HepG2 (cell line): ENCODE data around the gene ARHGAP29. TPM values are rescaled to one million over a fixed set of nuclear protein-coding genes. Genes with fewer than 3 reads are reported as not detected.

Experiments used
- AHR ChIP-seq: IDR thresholded peaks from 2 replicates; pipeline ENCODE4 v1.6.1; 2018; ENCODE audit warnings: missing genetic modification reagents, missing compliant biosample characterization
- FOXO1 ChIP-seq: sonication (generic); formaldehyde crosslinking; IDR thresholded peaks from 2 replicates; pipeline ENCODE4 v1.4.0; 2020; ENCODE audit warnings: missing genetic modification reagents
- HOXA7 ChIP-seq: sonication (generic); formaldehyde crosslinking; IDR thresholded peaks from 2 replicates; pipeline ENCODE4 v1.8.1; 2022; ENCODE audit warnings: mild to moderate bottlenecking, missing genetic modification reagents, moderate library complexity
- MAF1 ChIP-seq: sonication (generic); formaldehyde crosslinking; IDR thresholded peaks from 2 replicates; pipeline ENCODE4 v1.5.0; 2020; ENCODE audit warnings: missing genetic modification reagents, borderline replicate concordance
- MAZ ChIP-seq, 2 experiments: sonication (generic) in 1 of 2; formaldehyde crosslinking in 1 of 2; IDR thresholded peaks; 2 replicates each; pipeline versions ENCODE4 v1.5.0 to v1.6.1; 2012 to 2020; ENCODE audit warnings: low read depth in 2 of 2, mild to moderate bottlenecking in 2 of 2, borderline replicate concordance in 1 of 2, improper control_type of control experiment in 1 of 2, low read length in 1 of 2, missing genetic modification reagents in 1 of 2, moderate library complexity in 1 of 2
- SALL1 ChIP-seq: sonication (generic); formaldehyde crosslinking; IDR thresholded peaks from 2 replicates; pipeline ENCODE4 v1.8.0; 2022; ENCODE audit warnings: mild to moderate bottlenecking, missing genetic modification reagents
- TBX2 ChIP-seq: sonication (generic); formaldehyde crosslinking; IDR thresholded peaks from 2 replicates; pipeline ENCODE4 v1.5.0; 2020; ENCODE audit warnings: missing genetic modification reagents, mild to moderate bottlenecking, borderline replicate concordance
- ZFP36 ChIP-seq: fragments of 150-350 bp; IDR thresholded peaks from 2 replicates; pipeline ENCODE4 v1.6.1; 2018; ENCODE audit warnings: borderline replicate concordance, low read length, low read depth; ENCODE audit not compliant: partially characterized antibody
- ZMYM3 ChIP-seq: sonication (generic); formaldehyde crosslinking; IDR thresholded peaks from 2 replicates; pipeline ENCODE4 v1.5.1; 2020; ENCODE audit warnings: mild to moderate bottlenecking, missing genetic modification reagents
- ZNF33A ChIP-seq: sonication (generic); formaldehyde crosslinking; IDR thresholded peaks from 2 replicates; pipeline ENCODE4 v1.5.1; 2020; ENCODE audit warnings: missing genetic modification reagents, mild to moderate bottlenecking, moderate library complexity, borderline replicate concordance
- ZNF432 ChIP-seq: sonication (generic); formaldehyde crosslinking; IDR thresholded peaks from 2 replicates; pipeline ENCODE4 v1.5.0; 2020; ENCODE audit warnings: missing genetic modification reagents, mild to moderate bottlenecking, borderline replicate concordance
- ZNF7 ChIP-seq: IDR thresholded peaks from 2 replicates; pipeline ENCODE4 v1.6.1; 2016; ENCODE audit warnings: missing biosample characterization, missing genetic modification reagents
- polyA plus RNA-seq, 8 experiments: library from polyadenylated mRNA; depleted of rRNA in 3 of 8; stranded (reverse) in 7 of 8; unstranded in 1 of 8; fragments of >200 nt; fragmentation: Illumina TruSeq in 4 of 8; extraction: Trizol in 4 of 8; gene quantifications; 2 replicates each; pipeline versions ENCODE4 v1.2.1 to v1.2.3, GENCODE V29; 2011 to 2016; ENCODE audit warnings: low read depth in 4 of 8, missing spikeins in 1 of 8, mixed read lengths in 1 of 8; ENCODE audit not compliant: insufficient read depth in 1 of 8
- total RNA-seq, 5 experiments: library from RNA; depleted of rRNA; stranded (reverse); fragments of >200 nt; fragmentation: Illumina TruSeq; extraction: Trizol; gene quantifications; 2 replicates each; pipeline ENCODE4 v1.2.3, GENCODE V29; 2016; ENCODE audit warnings: low read depth in 1 of 5
- TF ChIP-seq, protein P1 (sequence below), 2 experiments: sonication (generic) in 1 of 2; formaldehyde crosslinking in 1 of 2; IDR thresholded peaks; 2 replicates each; pipeline versions ENCODE4 v1.6.1 to v1.9.0; 2014 to 2022; ENCODE audit warnings: antibody characterized with exemption in 1 of 2, borderline replicate concordance in 1 of 2, inconsistent platforms in 1 of 2, low read depth in 1 of 2, missing genetic modification reagents in 1 of 2
- TF ChIP-seq, protein P2 (sequence below): sonication (generic); formaldehyde crosslinking; IDR thresholded peaks from 2 replicates; pipeline ENCODE4 v1.5.0; 2020; ENCODE audit warnings: missing genetic modification reagents, mild to moderate bottlenecking, borderline replicate concordance
- TF ChIP-seq, protein P3 (sequence below): sonication (generic); formaldehyde crosslinking; IDR thresholded peaks from 2 replicates; pipeline ENCODE4 v1.4.0; 2020; ENCODE audit warnings: missing genetic modification reagents, borderline replicate concordance
- TF ChIP-seq, protein P4 (sequence below): sonication (generic); formaldehyde crosslinking; IDR thresholded peaks from 2 replicates; pipeline ENCODE4 v1.8.0; 2022; ENCODE audit warnings: missing genetic modification reagents, mild to moderate bottlenecking, borderline replicate concordance
- TF ChIP-seq, protein P5 (sequence below): IDR thresholded peaks from 2 replicates; pipeline ENCODE4 v1.6.1; 2016; ENCODE audit warnings: missing genetic modification reagents, missing compliant biosample characterization

The ARHGAP29 gene
- total and polyA plus RNA-seq, 2 of the 13 experiments (the other 11 are each of a cell fraction or from before 2014, with no cell fraction given), result 12.8 to 18.3 TPM

DNA sequence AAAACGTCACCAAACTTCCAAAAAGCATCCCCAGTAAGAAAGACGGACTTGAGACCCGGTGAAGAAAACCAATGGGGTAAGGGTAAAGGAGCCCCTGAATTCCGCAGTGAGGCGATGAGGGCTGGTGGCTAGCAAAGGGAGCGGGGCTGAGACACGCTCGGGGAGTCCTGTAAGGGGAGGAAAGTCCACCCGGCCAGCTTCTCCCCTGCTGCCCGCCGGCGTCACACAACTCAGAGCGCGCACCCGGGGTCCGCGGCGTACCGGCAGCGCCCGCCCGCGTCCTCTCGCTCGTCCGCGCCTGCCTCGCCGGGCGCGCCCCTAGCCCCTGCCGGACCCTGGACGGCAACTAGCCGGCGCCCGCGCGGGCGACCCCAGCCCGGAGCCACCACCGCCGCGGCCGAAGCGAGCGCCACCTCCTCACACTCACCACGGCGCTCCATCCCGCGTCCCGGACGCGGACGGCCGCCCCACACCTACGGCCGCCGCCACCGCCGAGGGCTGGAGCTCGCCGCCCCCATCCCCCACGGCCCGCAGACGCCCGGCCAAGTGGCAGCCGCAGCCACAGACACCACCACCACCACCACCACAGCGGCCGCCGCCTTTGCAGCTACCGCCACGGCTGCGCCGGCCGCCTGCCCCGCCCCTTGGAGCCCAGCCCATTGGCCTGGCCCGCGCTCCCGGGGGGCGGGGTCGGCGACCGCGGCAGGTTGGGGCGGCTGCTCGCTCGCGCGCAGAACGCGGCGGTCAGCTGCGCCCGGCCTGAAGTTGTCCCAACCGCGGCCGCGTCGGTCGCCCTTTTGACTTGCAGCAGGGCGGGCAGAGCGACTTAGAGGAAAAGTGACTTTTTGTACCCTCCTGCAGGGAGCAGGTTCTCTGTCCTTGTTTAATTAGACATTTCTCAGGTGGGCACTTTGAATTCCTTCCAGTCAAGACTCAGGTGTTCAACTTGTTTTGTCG lies 10.0 kb upstream of the ARHGAP29 start (continued):
- TF ChIP-seq MAZ (IDR thresholded peaks at IDR 0.05; ENCODE audit: borderline replicate concordance, low read depth, low read length) (peak; percentile 50), MAZ (CRISPR knock-in tag; IDR thresholded peaks at IDR 0.05; ENCODE audit: low read depth) (peak; percentile 71), ZNF7 (CRISPR knock-in tag) (no peak), ZMYM3 (CRISPR knock-in tag) (no peak), HOXA7 (CRISPR knock-in tag) (no peak), MAF1 (CRISPR knock-in tag) (no peak), ZNF432 (CRISPR knock-in tag) (no peak), FOXO1 (no peak), ZFP36 (no peak), AHR (CRISPR knock-in tag) (no peak), TBX2 (no peak; the same call in 1 of the 2 replicates), SALL1 (CRISPR knock-in tag) (peak; percentile 62), ZNF33A (no peak)
- TF ChIP-seq, protein P1, sequence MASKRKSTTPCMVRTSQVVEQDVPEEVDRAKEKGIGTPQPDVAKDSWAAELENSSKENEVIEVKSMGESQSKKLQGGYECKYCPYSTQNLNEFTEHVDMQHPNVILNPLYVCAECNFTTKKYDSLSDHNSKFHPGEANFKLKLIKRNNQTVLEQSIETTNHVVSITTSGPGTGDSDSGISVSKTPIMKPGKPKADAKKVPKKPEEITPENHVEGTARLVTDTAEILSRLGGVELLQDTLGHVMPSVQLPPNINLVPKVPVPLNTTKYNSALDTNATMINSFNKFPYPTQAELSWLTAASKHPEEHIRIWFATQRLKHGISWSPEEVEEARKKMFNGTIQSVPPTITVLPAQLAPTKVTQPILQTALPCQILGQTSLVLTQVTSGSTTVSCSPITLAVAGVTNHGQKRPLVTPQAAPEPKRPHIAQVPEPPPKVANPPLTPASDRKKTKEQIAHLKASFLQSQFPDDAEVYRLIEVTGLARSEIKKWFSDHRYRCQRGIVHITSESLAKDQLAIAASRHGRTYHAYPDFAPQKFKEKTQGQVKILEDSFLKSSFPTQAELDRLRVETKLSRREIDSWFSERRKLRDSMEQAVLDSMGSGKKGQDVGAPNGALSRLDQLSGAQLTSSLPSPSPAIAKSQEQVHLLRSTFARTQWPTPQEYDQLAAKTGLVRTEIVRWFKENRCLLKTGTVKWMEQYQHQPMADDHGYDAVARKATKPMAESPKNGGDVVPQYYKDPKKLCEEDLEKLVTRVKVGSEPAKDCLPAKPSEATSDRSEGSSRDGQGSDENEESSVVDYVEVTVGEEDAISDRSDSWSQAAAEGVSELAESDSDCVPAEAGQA (IDR thresholded peaks at IDR 0.05; ENCODE audit: low read depth), result no peak
- TF ChIP-seq, protein P1 (CRISPR knock-in tag; IDR thresholded peaks at IDR 0.05; ENCODE audit: borderline replicate concordance), result 0 out of 2 replicates have a peak, but pooled peaks have one; percentile 55
- TF ChIP-seq, protein P2, sequence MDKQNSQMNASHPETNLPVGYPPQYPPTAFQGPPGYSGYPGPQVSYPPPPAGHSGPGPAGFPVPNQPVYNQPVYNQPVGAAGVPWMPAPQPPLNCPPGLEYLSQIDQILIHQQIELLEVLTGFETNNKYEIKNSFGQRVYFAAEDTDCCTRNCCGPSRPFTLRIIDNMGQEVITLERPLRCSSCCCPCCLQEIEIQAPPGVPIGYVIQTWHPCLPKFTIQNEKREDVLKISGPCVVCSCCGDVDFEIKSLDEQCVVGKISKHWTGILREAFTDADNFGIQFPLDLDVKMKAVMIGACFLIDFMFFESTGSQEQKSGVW (CRISPR knock-in tag), result no peak
- TF ChIP-seq, protein P3, sequence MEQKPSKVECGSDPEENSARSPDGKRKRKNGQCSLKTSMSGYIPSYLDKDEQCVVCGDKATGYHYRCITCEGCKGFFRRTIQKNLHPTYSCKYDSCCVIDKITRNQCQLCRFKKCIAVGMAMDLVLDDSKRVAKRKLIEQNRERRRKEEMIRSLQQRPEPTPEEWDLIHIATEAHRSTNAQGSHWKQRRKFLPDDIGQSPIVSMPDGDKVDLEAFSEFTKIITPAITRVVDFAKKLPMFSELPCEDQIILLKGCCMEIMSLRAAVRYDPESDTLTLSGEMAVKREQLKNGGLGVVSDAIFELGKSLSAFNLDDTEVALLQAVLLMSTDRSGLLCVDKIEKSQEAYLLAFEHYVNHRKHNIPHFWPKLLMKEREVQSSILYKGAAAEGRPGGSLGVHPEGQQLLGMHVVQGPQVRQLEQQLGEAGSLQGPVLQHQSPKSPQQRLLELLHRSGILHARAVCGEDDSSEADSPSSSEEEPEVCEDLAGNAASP (CRISPR knock-in tag), result no peak
- TF ChIP-seq, protein P4, sequence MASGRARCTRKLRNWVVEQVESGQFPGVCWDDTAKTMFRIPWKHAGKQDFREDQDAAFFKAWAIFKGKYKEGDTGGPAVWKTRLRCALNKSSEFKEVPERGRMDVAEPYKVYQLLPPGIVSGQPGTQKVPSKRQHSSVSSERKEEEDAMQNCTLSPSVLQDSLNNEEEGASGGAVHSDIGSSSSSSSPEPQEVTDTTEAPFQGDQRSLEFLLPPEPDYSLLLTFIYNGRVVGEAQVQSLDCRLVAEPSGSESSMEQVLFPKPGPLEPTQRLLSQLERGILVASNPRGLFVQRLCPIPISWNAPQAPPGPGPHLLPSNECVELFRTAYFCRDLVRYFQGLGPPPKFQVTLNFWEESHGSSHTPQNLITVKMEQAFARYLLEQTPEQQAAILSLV, result 0 out of 2 replicates have a peak, but pooled peaks have one; percentile 19
- TF ChIP-seq, protein P5, sequence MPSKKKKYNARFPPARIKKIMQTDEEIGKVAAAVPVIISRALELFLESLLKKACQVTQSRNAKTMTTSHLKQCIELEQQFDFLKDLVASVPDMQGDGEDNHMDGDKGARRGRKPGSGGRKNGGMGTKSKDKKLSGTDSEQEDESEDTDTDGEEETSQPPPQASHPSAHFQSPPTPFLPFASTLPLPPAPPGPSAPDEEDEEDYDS (CRISPR knock-in tag), result no peak
